Posterior vena cava (tissue), 2 donors: ENCODE results near the gene SBK1. TPM values are rescaled to one million over a fixed set of nuclear protein-coding genes. Genes with fewer than 3 reads are reported as not detected.

Experiments used
- DNase-seq: peaks from one replicate; pipeline ENCODE4 v3.0.0-alpha.2; 2020; ENCODE audit warnings: low spot score
- intact Hi-C, 2 donors: fragments of 100-400 bp; cut with DNase I; formaldehyde crosslinking; loops; one replicate each; pipeline versions ENCODE4 v1.14.1 to v1.14.2; 2022 to 2023
- total RNA-seq, 2 donors: library from RNA; stranded (reverse); fragmentation: NEBNext Ultra II Directional; extraction: Animal tissue kit (Norgen Biotek cat#: 25700); gene quantifications; one replicate each; pipeline ENCODE4 v1.2.1, GENCODE V29; 2021
- donor health status: DM: yes; HTN: yes; CAD: no.
- donor health status: DM: yes; HTN: yes; CAD: no.

SBK1 gene
- total RNA-seq, 2 donors from 2014 or later = 0.05 to 0.09 TPM

GRCh38 chr16:28301154-28301553 is 8.8 kb downstream of the SBK1 start:
- intact Hi-C loops = no loop called here
- no peak for DNase-seq

- no peak for DNase-seq
- intact Hi-C loops = no loop called here
Measured at GRCh38 chr16:28301620-28302019, 9.3 kb downstream of the SBK1 start.

GRCh38 chr16:28303132-28303531 is 10.8 kb downstream of the SBK1 start:
- intact Hi-C loops = no loop called here
- DNase-seq = no peak

GRCh38 chr16:28304214-28304613 is 11.9 kb downstream of the SBK1 start:
- intact Hi-C loops = no loop called here
- no peak for DNase-seq

- intact Hi-C loops = no loop called here
- DNase-seq = no peak
Measured at GRCh38 chr16:28307936-28308335, 15.6 kb downstream of the SBK1 start.

- intact Hi-C loops = no loop called here
- DNase-seq = no peak
Measured at GRCh38 chr16:28308794-28309584, 16.7 kb downstream of the SBK1 start.

GRCh38 chr16:28309811-28310311 is 17.5 kb downstream of the SBK1 start:
- intact Hi-C loops = no loop called here
- DNase-seq = no peak

- intact Hi-C loops = no loop called here
- no peak for DNase-seq
Measured at GRCh38 chr16:28310796-28311195, 18.5 kb downstream of the SBK1 start.

- intact Hi-C loops = no loop called here
- no peak for DNase-seq
Measured at GRCh38 chr16:28311413-28311812, 19.1 kb downstream of the SBK1 start.

GRCh38 chr16:28311913-28312312 is 19.6 kb downstream of the SBK1 start:
- intact Hi-C loops = no loop called here
- no peak for DNase-seq

- intact Hi-C loops = no loop called here
- no peak for DNase-seq
Measured at GRCh38 chr16:28312327-28312726, 20.0 kb downstream of the SBK1 start.

- DNase-seq = no peak
- intact Hi-C loops = no loop called here
Measured at GRCh38 chr16:28313587-28313986, 21.3 kb downstream of the SBK1 start.

GRCh38 chr16:28316054-28316453 is 23.7 kb downstream of the SBK1 start:
- intact Hi-C loops = loop anchor here (2.0 to 5.0 kb wide), 2 partner anchors 37 to 39 kb away; no protein-coding TSS in a partner anchor
- DNase-seq = peak; percentile 14

- intact Hi-C loops = loop anchor here (2.0 to 5.0 kb wide), 2 partner anchors 38 to 40 kb away; no protein-coding TSS in a partner anchor
- DNase-seq = peak; percentile 81
Measured at GRCh38 chr16:28317040-28317880, 24.9 kb downstream of the SBK1 start.

GRCh38 chr16:28318042-28318744 is 25.9 kb downstream of the SBK1 start:
- intact Hi-C loops = loop anchor here in 1 of 2 donors (5.0 kb wide), 1 partner anchor 41 kb away; no protein-coding TSS in a partner anchor
- peak; percentile 54 for DNase-seq

- intact Hi-C loops = loop anchor here in 1 of 2 donors (5.0 kb wide), 1 partner anchor 42 kb away; no protein-coding TSS in a partner anchor
- peak; percentile 67 for DNase-seq
Measured at GRCh38 chr16:28319476-28320022, 27.2 kb downstream of the SBK1 start.

- intact Hi-C loops = no loop called here
- peak; percentile 73 for DNase-seq
Measured at GRCh38 chr16:28320023-28320561, 27.8 kb downstream of the SBK1 start.

- intact Hi-C loops = no loop called here
- peak; percentile 56 for DNase-seq
Measured at GRCh38 chr16:28320741-28321140, 28.4 kb downstream of the SBK1 start.
